Rectal smooth muscle tissue (tissue), 1 donor: ENCODE data around the gene CLEC17A.
"Not testable (repeated sequence)": the region's sequence is repeated elsewhere in the genome, so short reads cannot be mapped to it uniquely, and the experiment has no call there.

Experiments used
- H3K27ac ChIP-seq: one replicate; pipeline ENCODE4 v1.7.0; 2013; ENCODE audit warnings: low read depth, low read length, inconsistent platforms
- H3K27me3 ChIP-seq: one replicate; pipeline ENCODE4 v1.7.0; 2013; ENCODE audit warnings: low read length; ENCODE audit not compliant: control insufficient read depth, insufficient read depth
- H3K36me3 ChIP-seq: one replicate; pipeline ENCODE4 v1.7.0; 2013; ENCODE audit warnings: low read length; ENCODE audit not compliant: control insufficient read depth, insufficient read depth
- H3K4me1 ChIP-seq: one replicate; pipeline ENCODE4 v1.7.0; 2013; ENCODE audit warnings: low read length; ENCODE audit not compliant: control insufficient read depth, insufficient read depth
- H3K4me3 ChIP-seq: one replicate; pipeline ENCODE4 v1.7.0; 2013; ENCODE audit warnings: low read length
- H3K9ac ChIP-seq: one replicate; pipeline ENCODE4 v1.7.0; 2013; ENCODE audit warnings: low read length

Gene CLEC17A

GRCh38 chr19:14552006-14552360 lies 30.9 kb upstream of the CLEC17A start:
- not testable (repeated sequence) for H3K27ac ChIP-seq, H3K4me1 ChIP-seq

GRCh38 chr19:14553042-14553938 lies 29.6 kb upstream of the CLEC17A start:
- no peak overlapping the region for H3K27ac ChIP-seq
- H3K36me3 ChIP-seq: peaks cover 3% of the 10 kb centered on the region
- H3K4me1 ChIP-seq: no peaks in the 10 kb centered on the region
- no peak overlapping the region for H3K9ac ChIP-seq
- H3K27me3 ChIP-seq: no peaks in the 10 kb centered on the region
- H3K4me3 ChIP-seq: no peak overlapping the region

More at GRCh38 chr19:14552006-14552360, 30.9 kb upstream of the CLEC17A start:
- not testable (repeated sequence) for H3K27me3 ChIP-seq, H3K9ac ChIP-seq, H3K4me3 ChIP-seq, H3K36me3 ChIP-seq

- H3K27ac ChIP-seq: no peak overlapping the region
- no peak overlapping the region for H3K9ac ChIP-seq
- H3K4me3 ChIP-seq: no peak overlapping the region
- no peaks in the 10 kb centered on the region for H3K27me3 ChIP-seq
- no peaks in the 10 kb centered on the region for H3K4me1 ChIP-seq
- H3K36me3 ChIP-seq: peaks cover 3% of the 10 kb centered on the region
Measured at GRCh38 chr19:14553939-14554243, 29.0 kb upstream of the CLEC17A start.

- Histone ChIP-seq H3K9ac (no peak overlapping the region), H3K4me1 (no peaks in the 10 kb centered on the region), H3K36me3 (peaks cover 3% of the 10 kb centered on the region), H3K27me3 (no peaks in the 10 kb centered on the region), H3K27ac (no peak overlapping the region), H3K4me3 (no peak overlapping the region)
Measured at GRCh38 chr19:14554382-14554812, 28.5 kb upstream of the CLEC17A start.

GRCh38 chr19:14555918-14556661 lies 26.8 kb upstream of the CLEC17A start:
- Histone ChIP-seq H3K4me1 (no peaks in the 10 kb centered on the region), H3K27me3 (no peaks in the 10 kb centered on the region), H3K4me3 (peak overlapping the region; percentile 47), H3K36me3 (peaks cover 3% of the 10 kb centered on the region), H3K27ac (no peak overlapping the region), H3K9ac (no peak overlapping the region)

GRCh38 chr19:14556662-14557188 lies 26.2 kb upstream of the CLEC17A start:
- Histone ChIP-seq H3K36me3 (peaks cover 3% of the 10 kb centered on the region), H3K4me1 (no peaks in the 10 kb centered on the region), H3K9ac (no peak overlapping the region), H3K27ac (no peak overlapping the region), H3K27me3 (no peaks in the 10 kb centered on the region), H3K4me3 (peak overlapping the region; percentile 47)

GRCh38 chr19:14558370-14559066 lies 24.4 kb upstream of the CLEC17A start:
- Histone ChIP-seq H3K27me3 (no peaks in the 10 kb centered on the region), H3K36me3 (peaks cover 2% of the 10 kb centered on the region), H3K4me3 (no peak overlapping the region), H3K4me1 (no peaks in the 10 kb centered on the region), H3K27ac (no peak overlapping the region), H3K9ac (no peak overlapping the region)

GRCh38 chr19:14559916-14560775 lies 22.7 kb upstream of the CLEC17A start:
- H3K27ac ChIP-seq: no peak overlapping the region
- H3K4me1 ChIP-seq: no peaks in the 10 kb centered on the region
- H3K27me3 ChIP-seq: no peaks in the 10 kb centered on the region
- H3K36me3 ChIP-seq: peaks cover 2% of the 10 kb centered on the region
- H3K9ac ChIP-seq: no peak overlapping the region
- no peak overlapping the region for H3K4me3 ChIP-seq

- no peak overlapping the region for H3K9ac ChIP-seq
- peaks cover 3% of the 10 kb centered on the region for H3K36me3 ChIP-seq
- H3K4me3 ChIP-seq: no peak overlapping the region
- no peak overlapping the region for H3K27ac ChIP-seq
- no peaks in the 10 kb centered on the region for H3K27me3 ChIP-seq
- no peaks in the 10 kb centered on the region for H3K4me1 ChIP-seq
Measured at GRCh38 chr19:14560776-14561108, 22.1 kb upstream of the CLEC17A start.

- H3K36me3 ChIP-seq: peaks cover 3% of the 10 kb centered on the region
- no peak overlapping the region for H3K9ac ChIP-seq
- no peaks in the 10 kb centered on the region for H3K4me1 ChIP-seq
Measured at GRCh38 chr19:14561249-14561648, 21.6 kb upstream of the CLEC17A start.

GRCh38 chr19:14561847-14562351 lies 21.0 kb upstream of the CLEC17A start:
- Histone ChIP-seq H3K27ac (no peak overlapping the region), H3K36me3 (peaks cover 3% of the 10 kb centered on the region), H3K4me1 (no peaks in the 10 kb centered on the region), H3K27me3 (no peaks in the 10 kb centered on the region), H3K9ac (no peak overlapping the region), H3K4me3 (no peak overlapping the region)

More at GRCh38 chr19:14561249-14561648, 21.6 kb upstream of the CLEC17A start:
- H3K27me3 ChIP-seq: no peaks in the 10 kb centered on the region
- H3K4me3 ChIP-seq: no peak overlapping the region
- H3K27ac ChIP-seq: no peak overlapping the region
